Measurements from ENCODE around the gene PCBD2.
"Not testable (repeated sequence)": the region's sequence is repeated elsewhere in the genome, so short reads cannot be mapped to it uniquely, and the experiment has no call there.

PCBD2 gene

DNA sequence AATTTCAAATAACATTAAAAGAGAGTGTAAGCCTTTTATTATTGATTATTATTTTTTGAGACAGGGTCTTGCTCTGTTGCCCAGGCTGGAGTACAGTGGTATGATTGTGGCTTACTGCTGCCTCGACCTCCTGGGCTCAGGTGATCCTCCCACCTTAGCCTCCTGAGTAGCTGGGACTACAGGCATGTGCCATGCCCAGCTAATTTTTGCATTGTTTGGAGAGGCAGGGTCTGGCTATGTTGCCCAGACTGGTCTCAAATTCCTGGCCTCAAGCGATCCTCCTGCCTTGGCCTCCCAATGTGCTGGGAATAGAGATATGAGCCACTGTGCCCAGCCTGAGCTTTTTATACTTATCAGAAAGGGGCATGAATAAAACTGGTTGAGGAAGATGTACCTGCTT is 5.8 kb downstream of the PCBD2 start:
- not testable (repeated sequence) for DNase-seq

DNA sequence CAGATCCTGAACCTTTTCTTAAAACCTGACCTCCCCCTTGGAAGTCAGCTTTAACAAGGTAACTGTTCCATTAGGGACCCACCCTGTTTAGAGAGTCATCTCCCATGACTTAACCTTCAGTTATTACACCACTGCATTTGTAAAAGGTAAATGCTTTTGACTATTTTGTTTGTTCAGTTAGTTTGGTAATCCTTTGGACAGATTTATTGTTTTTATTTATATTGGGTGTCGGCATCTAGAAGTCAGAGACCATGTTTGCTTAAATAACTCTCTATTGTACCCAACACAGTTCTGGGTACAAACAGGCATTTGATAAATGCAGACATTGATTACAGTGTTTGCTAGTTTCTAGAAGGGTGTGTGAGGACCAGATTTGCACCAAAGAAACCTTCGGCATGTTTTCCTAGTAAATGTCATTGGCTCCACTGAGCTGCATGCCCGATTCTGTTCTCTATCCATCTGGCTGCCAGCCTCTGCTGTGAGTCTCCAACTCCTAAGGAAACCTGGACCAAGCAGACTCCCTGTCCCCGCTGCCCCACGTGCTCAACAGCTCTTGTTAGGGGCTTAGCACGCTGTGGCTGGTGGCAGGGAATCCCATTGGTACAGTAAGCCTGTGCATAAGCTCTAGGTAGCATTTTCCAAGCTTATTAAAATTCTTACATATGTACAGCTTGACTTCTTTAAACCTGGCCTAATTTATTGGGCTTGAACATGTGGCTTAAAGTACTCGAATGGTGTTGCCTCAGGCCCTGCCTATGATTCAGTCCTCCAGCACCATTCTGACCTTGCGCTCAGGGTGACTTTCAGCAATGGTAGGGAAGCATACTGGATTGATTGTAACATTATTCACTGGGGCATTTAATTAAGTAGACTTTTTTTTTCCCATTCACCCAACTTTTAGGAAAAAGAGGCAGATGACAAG is 6.6 kb downstream of the PCBD2 start:
- DNase-seq: no peak

GRCh38 chr5:134913254-134913653 is 8.3 kb downstream of the PCBD2 start:
- no peak for DNase-seq

- no peak for DNase-seq
Measured at GRCh38 chr5:134913795-134914194, 8.9 kb downstream of the PCBD2 start.

- no peak for DNase-seq
Measured at GRCh38 chr5:134917070-134917815, 12.3 kb downstream of the PCBD2 start.

- DNase-seq: no peak
Measured at GRCh38 chr5:134918861-134919260, 13.9 kb downstream of the PCBD2 start.

DNA sequence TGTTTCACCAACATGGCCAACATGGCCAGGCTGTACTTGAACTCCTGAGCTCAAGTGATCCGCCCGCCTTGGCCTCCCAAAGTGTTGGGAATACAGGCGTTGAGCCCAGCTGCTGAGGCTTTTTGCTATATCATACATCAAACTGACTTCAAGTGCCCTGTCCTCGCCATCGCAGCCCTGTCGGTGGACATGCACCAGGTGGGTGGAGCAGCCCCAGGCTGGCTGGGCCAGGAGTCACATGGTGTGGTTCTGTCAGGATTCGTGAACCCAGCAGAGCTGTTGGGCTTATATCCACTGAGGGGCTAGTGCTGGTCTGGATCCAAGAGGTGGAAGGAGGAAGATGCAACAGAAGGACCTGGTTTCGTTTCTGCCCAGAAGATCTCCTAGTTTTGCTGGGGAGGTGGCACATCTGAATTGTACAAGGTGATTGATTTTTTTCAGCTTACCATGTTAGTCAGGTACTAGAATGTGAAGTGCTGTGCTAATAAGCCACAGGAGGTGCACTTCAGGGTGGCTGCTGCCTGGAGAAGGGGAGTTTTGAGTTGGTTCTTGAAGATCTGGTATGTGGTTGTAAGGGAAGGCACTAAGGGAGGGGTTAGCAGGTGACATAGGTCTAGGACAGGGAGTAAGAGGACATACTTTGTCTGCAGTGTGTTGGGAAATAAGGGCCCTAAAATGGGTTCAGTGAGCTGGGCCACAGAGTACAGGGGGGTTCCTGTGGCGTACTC is 16.1 kb downstream of the PCBD2 start:
- DNase-seq: no peak

- no peak for DNase-seq
Measured at GRCh38 chr5:134932508-134932907, 27.6 kb downstream of the PCBD2 start.

- no peak for DNase-seq
Measured at GRCh38 chr5:134934202-134934601, 29.3 kb downstream of the PCBD2 start.

DNA sequence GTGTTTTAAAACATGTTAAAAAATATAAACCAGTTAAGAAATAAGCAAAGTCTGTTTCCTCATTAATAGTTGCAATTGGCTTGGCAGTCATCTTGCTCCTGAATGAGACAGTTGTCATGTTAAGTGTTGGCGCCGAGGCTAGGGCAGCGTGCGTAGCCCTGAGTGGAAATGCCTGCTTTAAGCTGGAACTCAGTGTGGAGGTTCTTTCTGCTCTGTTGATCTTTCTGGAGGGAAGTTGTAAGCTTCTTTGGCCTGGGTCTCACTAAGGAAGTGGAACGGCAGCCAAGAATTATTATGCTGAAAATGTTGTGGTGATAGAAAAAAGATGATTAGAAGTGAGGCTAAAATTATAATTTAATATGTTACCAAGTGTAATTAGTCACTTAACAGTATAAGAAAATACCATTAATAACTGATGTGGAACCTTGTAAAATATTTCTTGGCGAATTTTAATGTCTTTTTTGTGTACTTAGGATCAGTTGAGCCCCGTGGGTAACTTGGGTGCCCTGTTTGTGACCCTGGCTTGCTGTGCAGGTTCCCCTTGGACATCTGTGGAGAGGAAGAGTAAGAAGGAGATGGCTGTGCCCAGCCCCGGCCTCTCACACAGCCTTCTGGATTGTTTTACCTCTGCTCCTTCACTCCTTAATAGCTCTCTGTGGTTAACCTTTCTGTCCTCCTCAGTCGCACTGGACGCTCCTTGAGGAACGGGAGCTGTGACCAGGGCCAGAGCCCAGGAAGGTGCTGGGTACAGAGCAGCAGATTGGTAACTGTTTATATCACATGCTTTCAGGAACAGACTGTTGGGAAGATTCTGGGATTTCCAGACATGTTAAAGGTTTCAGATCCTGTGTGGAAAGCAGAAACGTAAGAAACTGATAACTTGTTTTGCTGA is 31.0 kb downstream of the PCBD2 start:
- no peak for DNase-seq

DNA sequence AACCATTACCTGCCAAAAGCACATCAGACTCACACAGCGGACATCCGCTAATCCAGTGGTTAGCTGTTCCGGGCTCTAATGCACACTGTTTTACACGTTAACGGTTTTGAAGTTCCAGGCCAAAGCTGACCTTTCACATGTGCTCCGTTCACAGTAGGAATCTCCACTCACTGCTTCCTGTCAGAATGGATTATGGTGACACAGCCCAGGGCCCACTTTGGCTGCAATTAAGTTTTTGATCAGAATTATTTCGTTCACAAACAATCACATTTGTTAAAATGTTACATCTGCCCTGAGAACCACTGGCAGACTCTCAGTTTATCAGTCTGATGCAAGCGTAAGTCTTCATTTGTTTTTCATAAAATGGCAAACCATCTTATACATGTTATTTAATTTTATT is 32.6 kb downstream of the PCBD2 start:
- no peak for DNase-seq

GRCh38 chr5:134938030-134938429 is 33.1 kb downstream of the PCBD2 start:
- no peak for DNase-seq

DNA sequence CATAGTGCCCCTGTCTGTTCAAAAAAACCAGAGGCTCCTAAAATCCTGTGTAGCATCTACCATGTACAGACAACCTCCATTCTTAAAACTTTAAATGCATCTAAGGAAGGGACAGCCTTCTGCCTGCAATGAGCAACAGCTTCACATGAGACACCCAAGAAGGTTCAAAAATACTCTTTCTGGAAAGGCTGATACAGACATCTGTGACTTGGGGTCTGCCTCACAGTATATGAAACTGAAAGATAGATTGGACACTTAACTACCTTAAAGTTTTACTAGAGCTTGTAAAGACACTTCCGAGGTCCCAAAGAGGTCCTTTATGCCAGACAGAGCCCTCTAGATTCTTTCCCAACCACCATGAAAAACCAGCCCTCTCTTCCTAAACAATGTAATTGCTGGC is 34.6 kb downstream of the PCBD2 start:
- no peak for DNase-seq

GRCh38 chr5:134943547-134943946 is 38.6 kb downstream of the PCBD2 start:
- DNase-seq: no peak

- no peak for DNase-seq
Measured at GRCh38 chr5:134944630-134945029, 39.7 kb downstream of the PCBD2 start.

- no peak for DNase-seq
Measured at GRCh38 chr5:134945041-134945440, 40.1 kb downstream of the PCBD2 start.

DNA sequence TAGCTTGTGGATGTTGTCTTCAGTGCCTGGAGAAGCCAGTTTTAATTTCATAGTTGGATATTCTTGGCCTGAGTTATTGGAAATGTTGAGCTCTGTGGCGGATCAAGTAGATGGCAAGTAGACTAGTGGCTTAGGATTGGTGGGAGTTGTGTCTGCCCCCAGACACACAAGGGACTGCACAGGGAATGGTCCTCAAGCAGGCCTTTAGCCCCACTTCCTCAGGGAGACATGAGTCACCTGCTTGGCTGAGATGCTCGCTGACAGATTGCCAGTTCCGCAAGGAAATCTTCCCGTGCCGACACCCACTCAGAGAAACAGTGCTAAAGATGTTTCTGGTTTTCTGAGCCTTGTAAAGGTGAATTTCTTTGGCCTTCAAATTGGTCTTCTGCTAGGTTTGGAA is 44.0 kb downstream of the PCBD2 start:
- DNase-seq: no peak

- DNase-seq: no peak
Measured at GRCh38 chr5:134949316-134949715, 44.4 kb downstream of the PCBD2 start.

- DNase-seq: no peak
Measured at GRCh38 chr5:134957920-134958608, 53.1 kb downstream of the PCBD2 start.

DNA sequence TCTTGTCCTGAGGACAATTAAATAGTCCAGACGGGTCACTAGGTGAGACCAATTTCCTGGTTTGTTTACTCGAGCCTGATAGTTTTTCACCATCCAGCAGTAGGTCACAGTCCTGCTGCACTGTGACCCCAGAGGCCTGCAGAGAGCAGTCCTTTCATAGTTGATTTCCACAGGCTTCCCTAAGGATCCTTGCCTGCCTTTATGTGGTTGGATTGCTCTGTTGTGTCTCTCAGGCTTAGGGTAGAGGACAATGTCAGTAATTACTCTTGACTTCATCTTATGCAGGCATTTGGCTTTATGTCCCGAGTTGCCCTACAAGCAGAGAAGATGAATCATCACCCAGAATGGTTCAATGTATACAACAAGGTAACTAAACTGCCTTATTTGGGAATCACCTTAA is 53.8 kb downstream of the PCBD2 start:
- no peak for DNase-seq

- DNase-seq: no peak
Measured at GRCh38 chr5:134963098-134963497, 58.2 kb downstream of the PCBD2 start.
